ENCODE data around the gene SIL1.

Gene SIL1

DNA sequence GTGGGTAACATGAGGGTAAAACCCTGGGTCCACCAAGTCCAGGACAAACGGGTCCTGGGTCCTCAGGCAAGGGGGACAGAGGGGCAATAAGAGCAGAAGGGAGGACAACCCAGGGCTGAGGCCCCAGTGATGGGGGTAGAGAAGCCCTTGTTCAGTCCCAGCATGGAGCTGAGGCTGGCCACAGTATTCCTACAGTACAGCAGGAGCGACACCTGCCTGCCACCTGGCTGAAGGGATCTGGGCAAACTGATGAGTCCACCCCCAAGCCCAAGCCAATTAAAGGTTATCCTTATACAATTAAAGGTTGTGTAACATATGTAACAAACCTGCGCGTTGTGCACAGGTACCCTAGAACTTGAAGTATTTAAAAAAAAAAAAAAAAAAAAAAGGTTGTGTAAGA, 225.3 kb downstream of the SIL1 start:
- Histone ChIP-seq H3K27ac (ENCODE audit: low read depth, low read length) (no peak overlapping the region), H2BK5ac (ENCODE audit: low read length) (no peak overlapping the region), H3K27me3 (ENCODE audit: insufficient read depth, low read length, poor library complexity) (no peaks in the 10 kb centered on the region), H3K56ac (ENCODE audit: low read length) (no peak overlapping the region), H4K5ac (ENCODE audit: low read length) (no peak overlapping the region), H3K79me2 (ENCODE audit: control insufficient read depth, insufficient read depth, low read length) (no peaks in the 10 kb centered on the region), H4K8ac (ENCODE audit: low read depth, low read length) (no peak overlapping the region), H2BK15ac (replicated peaks; ENCODE audit: low read depth) (no peak overlapping the region), H3K9ac (ENCODE audit: low read length) (no peak overlapping the region), H3K4me1 (ENCODE audit: control insufficient read depth, low read depth, low read length) (no peaks in the 10 kb centered on the region), H3K4me2 (ENCODE audit: low read length) (no peak overlapping the region), H3K4ac (ENCODE audit: low read depth, low read length) (no peak overlapping the region), H3K79me1 (ENCODE audit: low read length) (no peaks in the 10 kb centered on the region), H2BK120ac (ENCODE audit: low read depth, low read length) (no peak overlapping the region), H3K36me3 (ENCODE audit: control insufficient read depth, insufficient read depth, low read length) (no peaks in the 10 kb centered on the region), H2AK5ac (ENCODE audit: low read length) (no peak overlapping the region), H3K4me3 (ENCODE audit: low read length) (no peak overlapping the region), H3K18ac (ENCODE audit: low read length) (no peak overlapping the region), H3K23ac (ENCODE audit: low read length) (no peak overlapping the region)
- peak; percentile 42 for DNase-seq
- no CpG with 5 or more reads among the region's 4 CpGs for WGBS (ENCODE audit: extremely low coverage, insufficient coverage, low lambda C conversion rate)

DNA sequence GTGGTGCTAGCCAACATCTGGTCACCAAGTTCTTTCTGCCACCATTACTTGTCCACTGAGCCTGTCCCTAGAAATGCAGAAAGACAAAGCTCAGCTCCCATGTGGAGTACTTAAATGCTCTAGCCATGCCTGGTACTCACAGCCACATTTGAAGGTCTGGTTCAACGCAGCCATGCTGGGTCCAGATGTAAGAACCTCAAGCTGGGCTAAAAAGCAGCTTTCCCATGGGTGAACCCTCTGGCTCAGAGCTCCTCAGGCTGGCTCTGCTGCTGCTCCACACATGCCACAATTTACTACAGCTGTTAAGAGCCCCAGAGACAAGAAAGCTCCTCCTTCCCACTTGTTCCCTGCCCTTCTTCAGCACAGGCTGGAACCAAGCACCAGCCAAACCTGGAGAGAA, 225.9 kb downstream of the SIL1 start:
- no peak overlapping the region for H3K9ac ChIP-seq (ENCODE audit: low read length)
- no peak overlapping the region for H4K8ac ChIP-seq (ENCODE audit: low read depth, low read length)
- no peak overlapping the region for H3K4me2 ChIP-seq (ENCODE audit: low read length)
- no CpG with 5 or more reads among the region's 1 CpG for WGBS (ENCODE audit: extremely low coverage, insufficient coverage, low lambda C conversion rate)
- no peak overlapping the region for H3K4ac ChIP-seq (ENCODE audit: low read depth, low read length)
- H3K36me3 ChIP-seq (ENCODE audit: control insufficient read depth, insufficient read depth, low read length) = no peaks in the 10 kb centered on the region
- DNase-seq = no peak
- H3K23ac ChIP-seq (ENCODE audit: low read length) = no peak overlapping the region
- H3K79me2 ChIP-seq (ENCODE audit: control insufficient read depth, insufficient read depth, low read length) = no peaks in the 10 kb centered on the region
- no peak overlapping the region for H2BK15ac ChIP-seq (replicated peaks; ENCODE audit: low read depth)
- no peak overlapping the region for H4K5ac ChIP-seq (ENCODE audit: low read length)
- no peak overlapping the region for H3K56ac ChIP-seq (ENCODE audit: low read length)
- no peaks in the 10 kb centered on the region for H3K4me1 ChIP-seq (ENCODE audit: control insufficient read depth, low read depth, low read length)
- no peak overlapping the region for H3K27ac ChIP-seq (ENCODE audit: low read depth, low read length)
- H3K18ac ChIP-seq (ENCODE audit: low read length) = no peak overlapping the region
- H2BK120ac ChIP-seq (ENCODE audit: low read depth, low read length) = no peak overlapping the region
- H2BK5ac ChIP-seq (ENCODE audit: low read length) = no peak overlapping the region
- no peaks in the 10 kb centered on the region for H3K27me3 ChIP-seq (ENCODE audit: insufficient read depth, low read length, poor library complexity)
- no peak overlapping the region for H2AK5ac ChIP-seq (ENCODE audit: low read length)
- H3K4me3 ChIP-seq (ENCODE audit: low read length) = no peak overlapping the region
- no peaks in the 10 kb centered on the region for H3K79me1 ChIP-seq (ENCODE audit: low read length)

DNA sequence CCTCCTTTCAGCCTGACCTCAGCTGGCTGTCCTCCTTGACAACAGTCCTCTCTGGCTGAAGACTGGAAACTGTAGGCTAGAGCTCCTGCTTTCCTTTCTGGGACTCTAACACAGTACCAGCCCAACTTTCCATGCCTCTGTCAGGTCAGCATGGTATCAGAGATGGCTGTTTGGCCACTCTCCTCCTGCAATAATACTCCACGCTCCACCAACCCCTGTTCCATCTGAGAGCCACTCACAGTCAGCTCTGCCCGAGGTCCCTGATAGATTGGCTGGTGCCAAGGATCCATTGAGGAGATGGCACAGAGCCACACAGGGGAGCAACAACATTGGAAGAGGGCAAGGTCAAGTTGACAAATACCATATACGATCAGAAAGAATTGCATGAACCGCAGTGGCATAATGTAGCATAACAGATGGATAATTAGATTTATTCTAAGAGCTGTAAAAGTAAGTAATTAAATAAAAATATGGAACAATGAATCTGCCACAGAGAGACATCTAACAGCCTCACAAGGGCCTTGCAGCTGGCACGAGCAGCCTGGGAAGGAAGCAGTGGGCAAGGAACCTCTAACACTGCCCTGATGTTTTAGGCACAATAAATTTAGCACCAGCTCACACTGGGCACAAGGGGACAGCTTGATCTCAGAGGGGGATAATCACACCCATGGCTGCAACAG, 228.7 kb downstream of the SIL1 start:
- Histone ChIP-seq H3K18ac (ENCODE audit: low read length) (no peak overlapping the region), H4K8ac (ENCODE audit: low read depth, low read length) (no peak overlapping the region), H3K36me3 (ENCODE audit: control insufficient read depth, insufficient read depth, low read length) (no peaks in the 10 kb centered on the region), H3K4me1 (ENCODE audit: control insufficient read depth, low read depth, low read length) (peaks cover 5% of the 10 kb centered on the region), H3K56ac (ENCODE audit: low read length) (no peak overlapping the region), H2BK120ac (ENCODE audit: low read depth, low read length) (no peak overlapping the region), H3K27ac (ENCODE audit: low read depth, low read length) (no peak overlapping the region), H2BK5ac (ENCODE audit: low read length) (no peak overlapping the region), H3K79me2 (ENCODE audit: control insufficient read depth, insufficient read depth, low read length) (no peaks in the 10 kb centered on the region), H4K5ac (ENCODE audit: low read length) (no peak overlapping the region), H3K4me2 (ENCODE audit: low read length) (no peak overlapping the region), H2AK5ac (ENCODE audit: low read length) (no peak overlapping the region), H3K4ac (ENCODE audit: low read depth, low read length) (no peak overlapping the region), H3K9ac (ENCODE audit: low read length) (no peak overlapping the region), H3K79me1 (ENCODE audit: low read length) (no peaks in the 10 kb centered on the region), H2BK15ac (replicated peaks; ENCODE audit: low read depth) (no peak overlapping the region), H3K23ac (ENCODE audit: low read length) (no peak overlapping the region), H3K27me3 (ENCODE audit: insufficient read depth, low read length, poor library complexity) (no peaks in the 10 kb centered on the region), H3K4me3 (ENCODE audit: low read length) (no peak overlapping the region)
- no CpG with 5 or more reads among the region's 5 CpGs for WGBS (ENCODE audit: extremely low coverage, insufficient coverage, low lambda C conversion rate)
- DNase-seq = no peak

DNA sequence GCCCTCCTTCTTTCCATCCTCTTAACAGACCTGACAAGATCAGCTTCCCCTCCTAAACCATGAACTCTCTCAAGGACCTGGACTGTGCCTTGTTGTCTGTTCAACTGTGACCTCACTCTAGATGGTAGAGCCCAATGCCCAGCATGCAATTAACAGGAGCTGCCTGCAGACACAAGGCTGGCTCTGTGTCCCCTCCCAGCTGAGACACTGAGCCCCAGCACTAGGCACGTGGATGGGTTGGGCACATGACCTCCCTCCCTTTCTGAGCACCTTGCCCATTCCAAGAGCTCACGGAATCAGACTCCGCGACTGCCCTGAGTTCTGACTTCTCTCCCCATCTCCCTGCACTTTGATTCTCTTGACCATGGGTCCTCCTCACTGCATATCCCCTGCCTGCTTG, 229.6 kb downstream of the SIL1 start:
- no peak overlapping the region for H3K4ac ChIP-seq (ENCODE audit: low read depth, low read length)
- H3K9ac ChIP-seq (ENCODE audit: low read length) = no peak overlapping the region
- no peaks in the 10 kb centered on the region for H3K79me1 ChIP-seq (ENCODE audit: low read length)
- WGBS (ENCODE audit: extremely low coverage, insufficient coverage, low lambda C conversion rate) = no CpG with 5 or more reads among the region's 4 CpGs
- H2BK5ac ChIP-seq (ENCODE audit: low read length) = no peak overlapping the region
- peaks cover 9% of the 10 kb centered on the region for H3K4me1 ChIP-seq (ENCODE audit: control insufficient read depth, low read depth, low read length)
- no peak overlapping the region for H2AK5ac ChIP-seq (ENCODE audit: low read length)
- no peaks in the 10 kb centered on the region for H3K36me3 ChIP-seq (ENCODE audit: control insufficient read depth, insufficient read depth, low read length)
- no peak overlapping the region for H3K18ac ChIP-seq (ENCODE audit: low read length)
- no peak overlapping the region for H3K56ac ChIP-seq (ENCODE audit: low read length)
- no peak overlapping the region for H3K23ac ChIP-seq (ENCODE audit: low read length)
- H3K4me3 ChIP-seq (ENCODE audit: low read length) = no peak overlapping the region
- no peak overlapping the region for H4K8ac ChIP-seq (ENCODE audit: low read depth, low read length)
- no peak for DNase-seq
- no peak overlapping the region for H3K4me2 ChIP-seq (ENCODE audit: low read length)
- H3K79me2 ChIP-seq (ENCODE audit: control insufficient read depth, insufficient read depth, low read length) = no peaks in the 10 kb centered on the region
- H4K5ac ChIP-seq (ENCODE audit: low read length) = no peak overlapping the region
- H2BK120ac ChIP-seq (ENCODE audit: low read depth, low read length) = no peak overlapping the region
- no peaks in the 10 kb centered on the region for H3K27me3 ChIP-seq (ENCODE audit: insufficient read depth, low read length, poor library complexity)
- H2BK15ac ChIP-seq (replicated peaks; ENCODE audit: low read depth) = no peak overlapping the region
- H3K27ac ChIP-seq (ENCODE audit: low read depth, low read length) = no peak overlapping the region

DNA sequence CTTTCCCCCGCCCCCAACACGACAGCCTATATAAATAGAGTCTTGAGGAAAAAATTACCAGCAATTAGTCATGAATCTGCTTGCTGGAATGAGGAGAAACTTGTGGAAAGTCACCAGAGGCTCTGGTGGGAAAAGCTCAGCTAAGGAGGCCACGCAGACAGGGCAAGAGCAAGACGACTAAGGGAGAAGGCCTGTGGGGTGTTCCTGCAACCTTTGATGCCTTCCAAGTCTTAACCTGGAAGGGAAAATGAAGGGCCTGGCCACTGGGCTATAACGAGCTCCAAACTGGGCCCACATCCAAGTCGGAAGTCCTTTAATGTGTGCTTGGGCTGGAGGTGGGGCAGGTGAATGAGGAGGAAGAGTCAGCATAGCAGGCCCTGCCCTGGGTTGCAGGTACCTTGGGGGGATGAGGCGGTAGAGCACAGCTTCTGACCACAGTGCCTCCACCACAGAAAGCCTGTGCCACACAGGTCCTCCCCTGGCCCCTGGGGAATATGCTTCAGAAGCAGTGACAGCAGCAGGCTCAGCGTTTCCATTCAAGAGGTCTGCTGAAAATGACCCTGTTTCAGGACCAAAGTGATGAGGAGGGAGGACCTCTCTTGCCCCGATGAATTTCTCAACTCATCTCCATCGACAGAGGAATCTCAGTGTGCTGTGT, 230.2 kb downstream of the SIL1 start:
- Histone ChIP-seq H3K27ac (ENCODE audit: low read depth, low read length) (no peak overlapping the region), H4K5ac (ENCODE audit: low read length) (no peak overlapping the region), H2BK5ac (ENCODE audit: low read length) (no peak overlapping the region), H3K4me1 (ENCODE audit: control insufficient read depth, low read depth, low read length) (peaks cover 12% of the 10 kb centered on the region), H2BK120ac (ENCODE audit: low read depth, low read length) (no peak overlapping the region), H3K23ac (ENCODE audit: low read length) (no peak overlapping the region), H3K36me3 (ENCODE audit: control insufficient read depth, insufficient read depth, low read length) (no peaks in the 10 kb centered on the region), H3K9ac (ENCODE audit: low read length) (no peak overlapping the region), H2BK15ac (replicated peaks; ENCODE audit: low read depth) (no peak overlapping the region), H3K79me2 (ENCODE audit: control insufficient read depth, insufficient read depth, low read length) (no peaks in the 10 kb centered on the region), H3K56ac (ENCODE audit: low read length) (no peak overlapping the region), H3K18ac (ENCODE audit: low read length) (no peak overlapping the region), H3K4me2 (ENCODE audit: low read length) (no peak overlapping the region), H3K27me3 (ENCODE audit: insufficient read depth, low read length, poor library complexity) (no peaks in the 10 kb centered on the region), H3K4me3 (ENCODE audit: low read length) (no peak overlapping the region), H2AK5ac (ENCODE audit: low read length) (no peak overlapping the region), H3K4ac (ENCODE audit: low read depth, low read length) (no peak overlapping the region), H3K79me1 (ENCODE audit: low read length) (no peaks in the 10 kb centered on the region), H4K8ac (ENCODE audit: low read depth, low read length) (no peak overlapping the region)
- WGBS (ENCODE audit: extremely low coverage, insufficient coverage, low lambda C conversion rate) = no CpG with 5 or more reads among the region's 10 CpGs
- no peak for DNase-seq

All from mesendoderm (in vitro differentiated cells).